ENCODE measurements around the gene EBF3.

Gene EBF3

DNA sequence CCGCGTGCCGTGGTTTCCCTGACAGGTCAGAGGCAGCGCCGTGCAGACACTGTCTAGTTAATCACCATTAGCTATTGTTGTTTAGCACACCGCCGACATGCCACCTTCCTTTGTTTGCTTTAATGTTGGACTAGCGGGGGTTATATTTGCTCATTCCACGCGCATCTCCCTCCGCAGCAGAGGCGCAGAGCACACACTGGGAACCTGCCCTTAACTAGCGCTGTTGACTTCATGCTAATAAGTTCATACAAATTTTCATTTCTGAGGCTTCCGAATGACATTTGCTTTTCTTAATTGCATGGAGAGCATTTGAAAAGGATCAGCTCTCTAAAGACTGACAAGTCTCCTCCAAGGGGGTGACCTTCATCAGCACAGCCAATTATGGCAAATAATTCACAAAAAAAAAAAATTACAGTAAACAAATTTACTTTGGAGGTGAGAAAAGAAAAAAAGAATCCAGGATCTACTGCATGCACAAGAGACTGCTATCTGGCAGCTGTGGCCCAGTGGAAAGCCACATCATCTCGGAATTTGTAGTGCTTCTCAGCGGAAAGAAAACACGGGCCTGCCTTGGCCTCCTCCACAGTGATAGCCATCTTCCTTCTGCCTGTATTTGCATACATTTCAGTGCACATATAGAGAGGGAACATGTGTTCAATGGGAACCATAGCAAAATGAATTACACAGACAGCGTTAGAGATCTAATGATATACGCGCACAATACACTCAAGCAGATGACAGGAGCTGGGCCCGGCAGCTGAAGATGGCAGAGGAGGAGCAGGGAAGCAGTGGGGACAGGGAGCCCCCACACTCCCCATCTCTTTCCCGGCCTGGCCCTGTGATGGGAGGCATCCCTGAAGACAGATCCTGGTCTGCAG lies 94.2 kb downstream of the EBF3 start:
- DNase-seq: no peak

DNA sequence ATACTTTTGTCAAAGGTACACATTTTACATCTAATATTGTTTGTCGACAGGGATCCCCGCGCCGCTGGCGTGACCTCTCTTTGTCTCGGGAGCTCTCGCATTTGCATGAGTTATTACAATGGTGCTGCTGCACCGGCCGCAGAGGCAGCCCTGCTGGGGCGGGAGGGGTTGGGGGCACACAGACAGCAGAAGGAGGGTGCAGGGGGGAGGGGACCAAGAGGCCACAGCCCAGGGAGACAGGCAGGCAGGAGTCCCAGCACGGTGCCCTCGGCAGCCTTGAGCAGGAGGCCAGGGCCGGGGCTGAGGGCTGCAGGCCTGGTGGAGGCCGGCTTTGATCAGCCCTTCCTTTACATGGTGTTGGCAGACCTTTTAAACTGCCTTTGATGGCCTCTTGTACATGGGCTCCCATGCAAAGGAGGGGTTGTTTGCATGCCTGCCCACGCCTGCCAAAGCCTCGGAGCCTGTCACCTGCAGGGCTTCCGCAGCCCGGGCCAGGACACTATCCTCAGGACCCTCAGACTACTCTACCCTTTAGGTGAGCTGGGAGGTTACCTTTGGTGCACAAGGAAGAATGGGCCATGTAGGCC lies 95.5 kb downstream of the EBF3 start:
- DNase-seq: no peak

DNA sequence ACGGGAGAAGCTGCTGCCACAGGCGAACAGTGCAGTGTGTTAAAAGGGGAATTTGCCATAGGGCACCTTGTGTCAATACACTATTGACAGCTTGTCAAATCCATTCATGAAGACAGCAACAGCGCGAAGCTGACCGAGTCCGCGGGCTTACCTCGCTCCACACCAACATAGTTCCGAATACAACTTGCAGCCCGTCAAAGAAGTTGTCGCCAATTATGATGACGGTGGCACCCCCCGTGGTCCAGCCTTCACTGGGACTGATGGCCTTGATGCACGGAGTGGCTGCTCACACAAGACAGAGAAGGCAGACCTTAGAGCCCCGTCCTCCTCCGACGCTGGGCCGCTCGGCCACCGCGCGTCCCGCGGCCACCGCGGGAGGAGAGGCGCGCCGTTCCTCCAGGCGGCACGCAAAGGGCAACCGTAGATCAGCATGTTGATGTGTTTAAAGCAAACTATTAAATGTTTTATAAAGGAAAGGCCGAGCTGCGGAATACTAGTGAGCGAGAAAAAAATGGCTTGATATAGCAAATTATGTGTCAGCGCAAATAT lies 96.4 kb downstream of the EBF3 start:
- DNase-seq: no peak

- DNase-seq: no peak
These were observed 97.2 kb downstream of the EBF3 start for GRCh38 chr10:129866894-129867293.

GRCh38 chr10:129865960-129866359 lies 98.1 kb downstream of the EBF3 start:
- no peak for DNase-seq

- no peak for DNase-seq
These were observed 98.7 kb downstream of the EBF3 start for GRCh38 chr10:129865413-129865812.

DNA sequence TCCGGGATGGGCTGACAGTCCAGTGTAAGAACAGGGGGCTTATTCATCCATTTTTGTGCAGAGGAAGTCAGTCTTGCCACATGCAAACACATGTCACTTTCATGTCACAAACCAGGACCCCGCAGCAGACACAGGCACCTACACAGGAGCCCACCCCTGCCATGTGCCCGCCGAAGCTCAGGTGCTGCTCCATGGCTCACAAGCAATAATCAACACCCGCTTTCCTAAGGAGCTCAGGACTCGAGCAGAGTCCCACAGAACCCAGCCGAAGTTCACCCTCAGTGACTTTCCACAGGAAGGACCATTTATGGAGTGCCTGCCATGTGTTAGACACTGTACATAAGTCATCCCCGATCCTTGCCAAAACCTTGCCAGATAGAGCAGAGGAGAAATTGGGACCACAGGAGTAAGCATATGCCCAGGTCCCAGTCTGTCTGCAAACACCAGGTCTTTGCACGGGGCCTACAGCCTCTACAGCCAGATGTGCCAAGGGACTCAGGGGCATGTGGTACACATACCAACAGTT lies 99.4 kb downstream of the EBF3 start:
- no peak for DNase-seq

GRCh38 chr10:129864082-129864481 lies 100.0 kb downstream of the EBF3 start:
- DNase-seq: no peak

DNA sequence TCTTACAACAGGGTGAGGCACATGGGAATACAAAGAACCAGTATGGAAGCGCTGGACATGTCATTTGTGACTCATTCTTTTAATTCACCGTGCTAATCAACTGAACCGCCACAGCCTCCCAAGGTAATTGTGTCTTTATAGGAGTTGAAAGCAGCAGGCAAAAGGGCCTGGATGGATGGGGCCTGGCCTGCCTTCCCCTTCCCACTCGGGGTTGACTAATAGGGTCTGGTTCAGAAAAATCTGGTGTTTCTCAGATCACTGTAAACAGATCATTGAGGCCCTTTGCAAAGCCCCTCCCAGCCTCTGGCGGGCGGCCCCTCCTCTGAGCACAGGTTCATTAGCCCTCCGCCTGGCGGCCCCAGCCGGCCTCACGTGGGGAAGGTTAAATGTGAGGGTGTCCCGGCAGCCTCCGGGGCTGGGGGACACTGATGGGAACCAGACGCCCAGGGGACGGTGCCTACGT lies 100.8 kb downstream of the EBF3 start:
- DNase-seq: no peak

GRCh38 chr10:129861776-129862531 lies 102.1 kb downstream of the EBF3 start:
- no peak for DNase-seq

- no peak for DNase-seq
These were observed 103.7 kb downstream of the EBF3 start for GRCh38 chr10:129860396-129860795.

GRCh38 chr10:129859536-129859935 lies 104.5 kb downstream of the EBF3 start:
- no peak for DNase-seq

DNA sequence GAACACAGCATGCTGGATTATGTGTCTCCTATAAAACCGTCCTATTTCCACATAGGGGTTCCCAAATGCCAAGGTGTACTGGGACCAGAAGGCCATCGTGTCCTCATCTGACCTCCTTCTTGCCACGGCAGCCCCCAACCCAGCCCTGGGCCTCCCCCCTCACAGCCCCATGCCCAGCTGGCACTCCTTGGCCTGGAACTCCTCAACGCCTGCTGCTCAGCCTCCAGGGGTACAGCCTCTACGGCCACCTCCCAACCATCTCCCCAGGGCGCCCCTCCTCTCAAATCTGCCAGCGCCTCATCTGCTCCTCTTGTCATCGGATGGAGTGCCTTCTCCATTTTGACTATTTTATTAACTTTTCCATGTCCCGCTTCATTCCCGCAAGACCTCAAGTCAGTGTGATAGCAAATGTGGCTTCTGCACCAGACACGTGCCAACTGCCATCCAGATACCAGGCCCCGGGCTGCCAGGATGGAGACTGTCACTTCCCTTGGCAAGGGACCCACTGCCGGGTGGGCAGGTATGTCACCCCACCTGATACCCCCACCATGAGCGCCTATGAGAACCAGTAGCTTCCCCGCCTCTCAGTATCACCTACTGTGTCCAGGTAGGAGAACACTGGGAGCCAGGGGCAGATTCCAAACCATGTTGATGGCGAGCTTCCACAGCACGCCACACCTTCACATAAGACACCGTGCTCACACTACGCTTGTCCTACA lies 106.7 kb downstream of the EBF3 start:
- no peak for DNase-seq

- DNase-seq: no peak
These were observed 108.1 kb downstream of the EBF3 start for GRCh38 chr10:129855836-129856563.

- DNase-seq: no peak
These were observed 109.0 kb downstream of the EBF3 start for GRCh38 chr10:129854796-129855705.

DNA sequence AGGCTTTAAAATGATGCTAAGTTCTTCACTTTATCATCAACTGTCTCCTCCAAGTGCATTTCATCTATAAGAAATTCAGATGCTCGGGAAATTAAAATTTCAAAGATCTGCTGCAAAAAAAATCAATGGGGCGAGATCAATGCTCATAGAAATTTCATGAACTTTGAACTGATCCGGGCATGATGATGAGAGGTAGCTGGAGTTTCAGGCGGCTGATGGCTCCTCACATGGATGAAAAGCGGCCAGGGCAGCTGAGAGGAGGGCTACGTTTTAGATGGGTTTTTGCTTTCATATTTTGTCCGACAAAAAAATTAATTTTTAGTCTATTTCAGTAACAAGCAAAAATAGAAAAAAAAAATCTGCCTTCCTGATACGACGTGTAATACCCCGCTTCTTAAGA lies 109.9 kb downstream of the EBF3 start:
- no peak for DNase-seq

- DNase-seq: no peak
These were observed 110.5 kb downstream of the EBF3 start for GRCh38 chr10:129853562-129853903.

GRCh38 chr10:129852829-129853561 lies 111.1 kb downstream of the EBF3 start:
- no peak for DNase-seq

DNA sequence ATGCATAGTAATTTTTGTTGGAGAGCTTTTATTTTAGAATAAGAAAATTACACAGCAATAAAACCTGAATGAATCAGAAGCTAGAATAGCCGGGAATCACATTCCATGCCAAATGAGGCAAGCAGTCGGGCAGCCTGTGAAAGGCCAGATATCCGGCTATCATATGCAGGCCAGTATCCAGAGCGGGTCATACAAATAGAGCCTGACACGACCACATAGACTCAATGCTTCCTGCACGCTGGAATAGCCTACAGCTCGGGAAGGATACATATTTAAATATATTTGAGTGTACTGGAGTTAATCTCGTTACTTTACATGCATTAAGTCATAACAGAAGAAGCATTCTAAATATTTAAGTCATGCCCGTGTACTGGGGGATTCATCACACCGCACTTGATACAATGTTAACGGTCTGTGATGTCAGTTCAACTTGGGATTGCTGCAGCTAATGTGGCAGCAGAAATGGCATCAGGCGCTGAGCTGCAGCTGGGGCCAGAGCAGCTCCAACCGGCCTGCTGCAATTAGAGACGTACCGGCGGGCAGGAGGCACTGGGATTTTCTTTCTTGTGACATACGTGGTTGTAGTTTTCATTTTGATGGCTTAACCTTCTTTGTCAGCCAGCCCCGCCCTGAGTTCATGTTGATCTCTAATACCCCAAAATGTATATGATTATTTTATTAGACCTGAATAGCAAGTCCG lies 112.0 kb downstream of the EBF3 start:
- no peak for DNase-seq
